OCI-LY1 (cell line): ENCODE data around the gene IL17F.

Experiments used
- EZH2 ChIP-seq: fragments of 200-600 bp; sonication (generic), shearing (Covaris generic); IDR thresholded peaks from 2 replicates; pipeline ENCODE4 v1.8.0; 2017; ENCODE audit warnings: borderline replicate concordance, mixed run types, mild to moderate bottlenecking, antibody characterized with exemption, low read length, moderate library complexity, mixed read lengths
- TF ChIP-seq, protein P1 (sequence below): fragments of 200-600 bp; sonication (generic), shearing (Covaris generic); IDR thresholded peaks from 2 replicates; pipeline ENCODE4 v1.5.1; 2017; ENCODE audit warnings: mild to moderate bottlenecking, antibody characterized with exemption, low read length, moderate library complexity, mixed read lengths

DNA sequence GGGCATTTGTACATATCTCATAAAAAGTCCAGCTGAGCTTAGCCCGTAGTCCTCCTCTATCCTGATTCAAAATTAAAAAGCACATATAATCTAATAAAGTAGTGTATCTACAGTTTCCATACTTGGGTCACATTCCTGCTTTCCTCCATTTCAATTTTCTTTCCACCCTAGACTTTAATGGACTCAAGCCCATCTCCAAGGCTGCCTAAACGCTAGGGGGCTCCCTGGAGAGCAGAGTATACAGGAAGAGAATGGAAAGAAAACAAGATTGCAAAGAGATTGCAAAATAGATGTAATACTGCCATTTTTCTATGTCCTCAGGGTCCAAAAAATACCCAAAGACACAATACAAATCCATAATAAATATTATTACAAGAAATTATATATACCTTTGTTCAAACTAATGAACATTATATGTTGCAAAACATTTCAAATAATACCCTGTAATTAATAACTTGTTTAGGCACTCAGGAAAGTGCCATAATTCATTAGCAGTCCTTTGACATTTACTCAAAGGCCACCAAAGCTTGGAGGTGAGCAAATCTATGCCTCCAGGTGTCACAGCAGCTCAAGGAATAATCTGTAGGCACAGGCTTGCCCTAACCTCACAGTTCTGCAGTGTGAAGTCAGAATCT, 42.6 kb upstream of the IL17F start:
- TF ChIP-seq, protein P1, sequence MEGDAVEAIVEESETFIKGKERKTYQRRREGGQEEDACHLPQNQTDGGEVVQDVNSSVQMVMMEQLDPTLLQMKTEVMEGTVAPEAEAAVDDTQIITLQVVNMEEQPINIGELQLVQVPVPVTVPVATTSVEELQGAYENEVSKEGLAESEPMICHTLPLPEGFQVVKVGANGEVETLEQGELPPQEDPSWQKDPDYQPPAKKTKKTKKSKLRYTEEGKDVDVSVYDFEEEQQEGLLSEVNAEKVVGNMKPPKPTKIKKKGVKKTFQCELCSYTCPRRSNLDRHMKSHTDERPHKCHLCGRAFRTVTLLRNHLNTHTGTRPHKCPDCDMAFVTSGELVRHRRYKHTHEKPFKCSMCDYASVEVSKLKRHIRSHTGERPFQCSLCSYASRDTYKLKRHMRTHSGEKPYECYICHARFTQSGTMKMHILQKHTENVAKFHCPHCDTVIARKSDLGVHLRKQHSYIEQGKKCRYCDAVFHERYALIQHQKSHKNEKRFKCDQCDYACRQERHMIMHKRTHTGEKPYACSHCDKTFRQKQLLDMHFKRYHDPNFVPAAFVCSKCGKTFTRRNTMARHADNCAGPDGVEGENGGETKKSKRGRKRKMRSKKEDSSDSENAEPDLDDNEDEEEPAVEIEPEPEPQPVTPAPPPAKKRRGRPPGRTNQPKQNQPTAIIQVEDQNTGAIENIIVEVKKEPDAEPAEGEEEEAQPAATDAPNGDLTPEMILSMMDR, result peak; percentile 84
- no peak for TF ChIP-seq EZH2
